ENCODE results near the gene UBE2D1. TPM values are rescaled to one million over a fixed set of nuclear protein-coding genes. Genes with fewer than 3 reads are reported as not detected.

The UBE2D1 gene
- polyA plus RNA-seq, 10 donors = 14.2 to 21.5 (median 17.7) TPM

GRCh38 chr10:58335306-58336005, 650 bp downstream of the UBE2D1 start:
- DNase-seq = peak in 2 of 3 donors; percentile 24 to 63

- DNase-seq = no peak
Measured at GRCh38 chr10:58336242-58336641, 1.4 kb downstream of the UBE2D1 start.

GRCh38 chr10:58341422-58341821, 6.6 kb downstream of the UBE2D1 start:
- DNase-seq = no peak

GRCh38 chr10:58341947-58342346, 7.1 kb downstream of the UBE2D1 start:
- DNase-seq = no peak

- DNase-seq = no peak
Measured at GRCh38 chr10:58347967-58348366, 13.2 kb downstream of the UBE2D1 start.

- no peak for DNase-seq
Measured at GRCh38 chr10:58348571-58349033, 13.8 kb downstream of the UBE2D1 start.

- DNase-seq = no peak
Measured at GRCh38 chr10:58350023-58350422, 15.2 kb downstream of the UBE2D1 start.

- DNase-seq = no peak
Measured at GRCh38 chr10:58350619-58351323, 16.0 kb downstream of the UBE2D1 start.

- DNase-seq = no peak
Measured at GRCh38 chr10:58351616-58352578, 17.1 kb downstream of the UBE2D1 start.

GRCh38 chr10:58352956-58353610, 18.3 kb downstream of the UBE2D1 start:
- no peak for DNase-seq

GRCh38 chr10:58356756-58357155, 21.9 kb downstream of the UBE2D1 start:
- DNase-seq = no peak

GRCh38 chr10:58358314-58358933, 23.6 kb downstream of the UBE2D1 start:
- no peak for DNase-seq

GRCh38 chr10:58358947-58359346, 24.1 kb downstream of the UBE2D1 start:
- no peak for DNase-seq

GRCh38 chr10:58359541-58359940, 24.7 kb downstream of the UBE2D1 start:
- DNase-seq = no peak

GRCh38 chr10:58360412-58361004, 25.7 kb downstream of the UBE2D1 start:
- DNase-seq = no peak

GRCh38 chr10:58361353-58361752, 26.5 kb downstream of the UBE2D1 start:
- DNase-seq = no peak

- no peak for DNase-seq
Measured at GRCh38 chr10:58362027-58362789, 27.4 kb downstream of the UBE2D1 start.

- DNase-seq = no peak
Measured at GRCh38 chr10:58367069-58367468, 32.3 kb downstream of the UBE2D1 start.

- DNase-seq = no peak
Measured at GRCh38 chr10:58371473-58371872, 36.7 kb downstream of the UBE2D1 start.
